K562 (cell line): ENCODE measurements around the gene ZNF740.

ENCODE experiments used
- BHLHE40 ChIP-seq: IDR thresholded peaks from 2 replicates; pipeline ENCODE4 v1.6.1; 2011; ENCODE audit warnings: low read length, improper control_type of control experiment
- ZBTB49 ChIP-seq: sonication (generic); formaldehyde crosslinking; IDR thresholded peaks from 2 replicates; pipeline ENCODE4 v1.8.0; 2022; ENCODE audit warnings: missing genetic modification reagents, mild to moderate bottlenecking, borderline replicate concordance
- ZBTB7A ChIP-seq: IDR thresholded peaks from 2 replicates; pipeline ENCODE4 v1.6.1; 2011; ENCODE audit warnings: low read depth, mild to moderate bottlenecking, low read length, moderate library complexity, borderline replicate concordance; ENCODE audit not compliant: control insufficient read depth
- TF ChIP-seq, protein P1 (sequence below): fragments of 450-650 bp; formaldehyde crosslinking; IDR thresholded peaks from 2 replicates; pipeline ENCODE4 v1.4.0; 2022; ENCODE audit warnings: mild to moderate bottlenecking, moderate library complexity

DNA sequence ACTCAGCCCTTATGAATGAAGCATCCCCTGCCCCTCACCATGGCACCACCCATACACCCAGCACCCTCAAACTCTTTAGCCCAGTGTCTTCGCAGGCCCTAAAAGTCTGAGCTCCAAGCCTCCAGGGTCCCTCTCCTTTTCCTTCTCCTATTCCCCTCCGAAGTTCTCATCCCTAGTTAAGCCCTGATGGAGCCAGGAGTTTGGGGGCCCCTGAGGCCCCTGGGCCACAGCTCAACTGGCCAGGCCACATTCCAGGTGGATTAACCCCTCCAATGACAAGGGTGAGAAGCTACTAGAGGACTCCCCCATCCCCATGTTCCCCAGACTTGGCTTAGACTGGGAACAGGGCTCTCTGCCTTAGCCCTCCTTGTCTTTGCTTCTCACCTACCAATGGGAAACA, 48.9 kb downstream of the ZNF740 start:
- no peak for TF ChIP-seq ZBTB7A
- TF ChIP-seq, protein P1, sequence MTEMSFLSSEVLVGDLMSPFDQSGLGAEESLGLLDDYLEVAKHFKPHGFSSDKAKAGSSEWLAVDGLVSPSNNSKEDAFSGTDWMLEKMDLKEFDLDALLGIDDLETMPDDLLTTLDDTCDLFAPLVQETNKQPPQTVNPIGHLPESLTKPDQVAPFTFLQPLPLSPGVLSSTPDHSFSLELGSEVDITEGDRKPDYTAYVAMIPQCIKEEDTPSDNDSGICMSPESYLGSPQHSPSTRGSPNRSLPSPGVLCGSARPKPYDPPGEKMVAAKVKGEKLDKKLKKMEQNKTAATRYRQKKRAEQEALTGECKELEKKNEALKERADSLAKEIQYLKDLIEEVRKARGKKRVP = no peak
- TF ChIP-seq ZBTB49 = no peak
- no peak for TF ChIP-seq BHLHE40
